ENCODE data around the gene RARB.

- TF ChIP-seq, protein P1, sequence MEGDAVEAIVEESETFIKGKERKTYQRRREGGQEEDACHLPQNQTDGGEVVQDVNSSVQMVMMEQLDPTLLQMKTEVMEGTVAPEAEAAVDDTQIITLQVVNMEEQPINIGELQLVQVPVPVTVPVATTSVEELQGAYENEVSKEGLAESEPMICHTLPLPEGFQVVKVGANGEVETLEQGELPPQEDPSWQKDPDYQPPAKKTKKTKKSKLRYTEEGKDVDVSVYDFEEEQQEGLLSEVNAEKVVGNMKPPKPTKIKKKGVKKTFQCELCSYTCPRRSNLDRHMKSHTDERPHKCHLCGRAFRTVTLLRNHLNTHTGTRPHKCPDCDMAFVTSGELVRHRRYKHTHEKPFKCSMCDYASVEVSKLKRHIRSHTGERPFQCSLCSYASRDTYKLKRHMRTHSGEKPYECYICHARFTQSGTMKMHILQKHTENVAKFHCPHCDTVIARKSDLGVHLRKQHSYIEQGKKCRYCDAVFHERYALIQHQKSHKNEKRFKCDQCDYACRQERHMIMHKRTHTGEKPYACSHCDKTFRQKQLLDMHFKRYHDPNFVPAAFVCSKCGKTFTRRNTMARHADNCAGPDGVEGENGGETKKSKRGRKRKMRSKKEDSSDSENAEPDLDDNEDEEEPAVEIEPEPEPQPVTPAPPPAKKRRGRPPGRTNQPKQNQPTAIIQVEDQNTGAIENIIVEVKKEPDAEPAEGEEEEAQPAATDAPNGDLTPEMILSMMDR (IDR thresholded peaks at IDR 0.05; ENCODE audit: low read length) = no peak
- TF ChIP-seq EZH2 (IDR thresholded peaks at IDR 0.05; ENCODE audit: borderline replicate concordance, low read length) = no peak
Observed at GRCh38 chr3:25400587-25400986, 27.5 kb upstream of the RARB start.
